HepG2 (cell line): ENCODE results near the gene TATDN2. TPM values are rescaled to one million over a fixed set of nuclear protein-coding genes. Genes with fewer than 3 reads are reported as not detected.

Experiments used
- ATAC-seq: fragments of 200-7000 bp; cut with Tn5 transposase; 3 replicates; pipeline ENCODE4 v1.9.1; 2020; ENCODE audit warnings: mild to moderate bottlenecking, moderate library complexity
- BruUV-seq: library from RNA; stranded (reverse); fragments of 400-500 nt; replicated peaks from 2 replicates; lab custom pipeline; 2021; lab: Mats Ljungman, UMichigan
- CTCF ChIA-PET: fragments of 300-600 bp; formaldehyde crosslinking; extraction: SDS; loops from one replicate; lab custom pipeline; 2021; ENCODE audit warnings: low total read pairs, inconsistent platforms, low intra/inter-chr PET ratio; lab: Yijun Ruan, JAX
- POLR2A ChIA-PET: fragments of 350-600 bp; sonication (Branson Sonifier 250); formaldehyde crosslinking; loops from one replicate; lab custom pipeline; 2020; ENCODE audit warnings: antibody characterized with exemption, inconsistent platforms; lab: Yijun Ruan, JAX
- DNase-seq: peaks from one replicate; pipeline ENCODE4 v3.0.0-alpha.2; 2015; ENCODE audit warnings: low spot score
- FAIRE-seq: peaks from 3 replicates; lab custom pipeline; 2011; peaks lifted over from hg19 to GRCh38; lab: Jason Lieb, UNC
- H2AFZ ChIP-seq: one replicate; pipeline ENCODE4 v1.6.1; 2011; ENCODE audit warnings: low read length, inconsistent platforms
- H3K27ac ChIP-seq: fragments of 300-600 bp; 3 replicates; pipeline ENCODE4 v1.8.0; 2011; ENCODE audit warnings: mixed run types, mild to moderate bottlenecking, mixed read lengths, low read length, inconsistent platforms; ENCODE audit not compliant: insufficient read depth; ENCODE audit errors: extremely low read length
- H3K27me3 ChIP-seq, 2 experiments: fragments of 200-600 bp in 1 of 2; 2 replicates in 1 of 2; 3 replicates in 1 of 2; pipeline versions ENCODE4 v1.6.0 to v1.8.0; 2011; ENCODE audit warnings: low read length in 2 of 2, mild to moderate bottlenecking in 2 of 2, moderate library complexity in 2 of 2, inconsistent platforms in 1 of 2; ENCODE audit not compliant: insufficient read depth in 2 of 2, control insufficient read depth in 1 of 2
- H3K36me3 ChIP-seq, 2 experiments: fragments of 200-600 bp in 1 of 2; replicated peaks in 1 of 2; 2 replicates in 1 of 2; 3 replicates in 1 of 2; pipeline versions ENCODE4 v1.5.1 to v1.8.0; 2011; ENCODE audit warnings: low read length in 2 of 2, inconsistent platforms in 1 of 2; ENCODE audit not compliant: insufficient read depth in 2 of 2, control insufficient read depth in 1 of 2
- H3K4me1 ChIP-seq: 2 replicates; pipeline ENCODE4 v1.5.1; 2012; ENCODE audit warnings: low read length, inconsistent platforms; ENCODE audit not compliant: insufficient read depth
- H3K4me2 ChIP-seq: 2 replicates; pipeline ENCODE4 v1.6.0; 2011; ENCODE audit warnings: low read depth, low read length, inconsistent platforms
- H3K4me3 ChIP-seq, 3 experiments: fragments of 200-600 bp in 1 of 3; sonication (generic), shearing (Covaris generic) in 1 of 3; replicated peaks in 1 of 3; 2 replicates each; pipeline ENCODE4 v1.5.1; 2011 to 2016; ENCODE audit warnings: low read length in 3 of 3, inconsistent platforms in 2 of 3, low read depth in 2 of 3, mild to moderate bottlenecking in 2 of 3, control low read depth in 1 of 3, mixed read lengths in 1 of 3; ENCODE audit not compliant: insufficient read depth in 1 of 3
- H3K79me2 ChIP-seq: one replicate; pipeline ENCODE4 v1.6.1; 2011; ENCODE audit warnings: low read length, inconsistent platforms; ENCODE audit not compliant: insufficient read depth
- H3K9ac ChIP-seq: 2 replicates; pipeline ENCODE4 v1.6.0; 2011; ENCODE audit warnings: mild to moderate bottlenecking, low read depth, low read length, inconsistent platforms; ENCODE audit not compliant: insufficient read depth
- H3K9me3 ChIP-seq: 2 replicates; pipeline ENCODE4 v1.5.1; 2012; ENCODE audit warnings: mild to moderate bottlenecking, low read length
- H4K20me1 ChIP-seq: 2 replicates; pipeline ENCODE4 v1.6.0; 2011; ENCODE audit warnings: inconsistent platforms, mild to moderate bottlenecking, low read length, moderate library complexity; ENCODE audit not compliant: insufficient read depth
- CENPT ChIP-seq: sonication (generic); formaldehyde crosslinking; IDR thresholded peaks from 2 replicates; pipeline ENCODE4 v1.8.0; 2022; ENCODE audit warnings: low read depth, mild to moderate bottlenecking, moderate library complexity, missing genetic modification reagents
- ERF ChIP-seq: IDR thresholded peaks from 2 replicates; pipeline ENCODE4 v1.6.1; 2018; ENCODE audit warnings: missing biosample characterization, missing genetic modification reagents
- FOXJ3 ChIP-seq: sonication (generic); formaldehyde crosslinking; IDR thresholded peaks from 2 replicates; pipeline ENCODE4 v1.4.0; 2020; ENCODE audit warnings: missing genetic modification reagents, mild to moderate bottlenecking, borderline replicate concordance
- GRHL1 ChIP-seq: sonication (generic); formaldehyde crosslinking; conservative IDR thresholded peaks from 2 replicates; pipeline ENCODE4 v1.8.0; 2022; ENCODE audit warnings: missing genetic modification reagents
- GTF3A ChIP-seq: sonication (generic); formaldehyde crosslinking; conservative IDR thresholded peaks from 2 replicates; pipeline ENCODE4 v1.4.0; 2020; ENCODE audit warnings: mild to moderate bottlenecking, missing genetic modification reagents
- HCFC1 ChIP-seq: fragments of 150-350 bp; IDR thresholded peaks from 2 replicates; pipeline ENCODE4 v1.6.1; 2014; ENCODE audit warnings: low read depth, low read length
- MIXL1 ChIP-seq: IDR thresholded peaks from 2 replicates; pipeline ENCODE4 v1.6.1; 2016
- MLXIP ChIP-seq: sonication (generic); formaldehyde crosslinking; IDR thresholded peaks from 2 replicates; pipeline ENCODE4 v1.9.0; 2021; ENCODE audit warnings: missing genetic modification reagents, borderline replicate concordance
- NFE2 ChIP-seq: sonication (generic); formaldehyde crosslinking; IDR thresholded peaks from 2 replicates; pipeline ENCODE4 v1.4.0; 2020; ENCODE audit warnings: missing genetic modification reagents
- NFE2L1 ChIP-seq: sonication (generic); formaldehyde crosslinking; IDR thresholded peaks from 2 replicates; pipeline ENCODE4 v1.4.0; 2020; ENCODE audit warnings: missing genetic modification reagents, mild to moderate bottlenecking, borderline replicate concordance
- RARG ChIP-seq: sonication (generic); formaldehyde crosslinking; IDR thresholded peaks from 2 replicates; pipeline ENCODE4 v1.4.0; 2020; ENCODE audit warnings: low read depth, mild to moderate bottlenecking, missing genetic modification reagents
- REPIN1 ChIP-seq: sonication (generic); formaldehyde crosslinking; IDR thresholded peaks from 2 replicates; pipeline ENCODE4 v1.8.0; 2022; ENCODE audit warnings: missing genetic modification reagents, low read depth, mild to moderate bottlenecking, borderline replicate concordance
- SIN3B ChIP-seq: fragments of 150-350 bp; IDR thresholded peaks from 2 replicates; pipeline ENCODE4 v1.6.1; 2014; ENCODE audit warnings: low read length
- TEAD2 ChIP-seq: sonication (generic); formaldehyde crosslinking; IDR thresholded peaks from 2 replicates; pipeline ENCODE4 v1.9.0; 2021; ENCODE audit warnings: missing genetic modification reagents
- ZNF317 ChIP-seq: sonication (generic); formaldehyde crosslinking; IDR thresholded peaks from 2 replicates; pipeline ENCODE4 v1.5.0; 2020; ENCODE audit warnings: mild to moderate bottlenecking, missing genetic modification reagents
- ZNF34 ChIP-seq: sonication (generic); formaldehyde crosslinking; IDR thresholded peaks from 2 replicates; pipeline ENCODE4 v1.4.0; 2020; ENCODE audit warnings: mild to moderate bottlenecking, missing genetic modification reagents, borderline replicate concordance
- ZNF549 ChIP-seq: sonication (generic); formaldehyde crosslinking; IDR thresholded peaks from 2 replicates; pipeline ENCODE4 v1.5.0; 2020; ENCODE audit warnings: missing genetic modification reagents
- ZNF605 ChIP-seq: sonication (generic); formaldehyde crosslinking; IDR thresholded peaks from 2 replicates; pipeline ENCODE4 v1.8.0; 2022; ENCODE audit warnings: mild to moderate bottlenecking, missing genetic modification reagents
- ZNF674 ChIP-seq: sonication (generic); formaldehyde crosslinking; IDR thresholded peaks from 2 replicates; pipeline ENCODE4 v1.5.0; 2020; ENCODE audit warnings: low read depth, mild to moderate bottlenecking, missing genetic modification reagents
- ZSCAN29 ChIP-seq: sonication (generic); formaldehyde crosslinking; conservative IDR thresholded peaks from 2 replicates; pipeline ENCODE4 v1.4.0; 2020; ENCODE audit warnings: mild to moderate bottlenecking, missing genetic modification reagents
- WGBS: methylation state at CpG from one replicate; pipeline ENCODE4 v1.1.6; 2017; ENCODE audit warnings: low lambda C conversion rate; 5-methylcytosine and 5-hydroxymethylcytosine counted together
- in situ Hi-C: cut with HindIII; loops from 2 replicates; pipeline ENCODE4 v1.10.0; 2017; ENCODE audit warnings: low pct_unique_long_range_greater_than_20kb; ENCODE audit not compliant: extremely low pct_ligation_motif_present
- intact Hi-C: fragments of 100-400 bp; cut with micrococcal nuclease; formaldehyde crosslinking; loops from one replicate; pipeline ENCODE4 v1.10.0; 2022; ENCODE audit not compliant: unreplicated experiment
- polyA plus RNA-seq, 8 experiments: library from polyadenylated mRNA; depleted of rRNA in 3 of 8; stranded (reverse) in 7 of 8; unstranded in 1 of 8; fragments of >200 nt; fragmentation: Illumina TruSeq in 4 of 8; extraction: Trizol in 4 of 8; gene quantifications; 2 replicates each; pipeline versions ENCODE4 v1.2.1 to v1.2.3, GENCODE V29; 2011 to 2016; ENCODE audit warnings: low read depth in 4 of 8, missing spikeins in 1 of 8, mixed read lengths in 1 of 8; ENCODE audit not compliant: insufficient read depth in 1 of 8
- total RNA-seq, 5 experiments: library from RNA; depleted of rRNA; stranded (reverse); fragments of >200 nt; fragmentation: Illumina TruSeq; extraction: Trizol; gene quantifications; 2 replicates each; pipeline ENCODE4 v1.2.3, GENCODE V29; 2016; ENCODE audit warnings: low read depth in 1 of 5
- TF ChIP-seq, protein P1 (sequence below): sonication (generic); formaldehyde crosslinking; IDR thresholded peaks from 2 replicates; pipeline ENCODE4 v1.4.0; 2020; ENCODE audit warnings: missing genetic modification reagents

Gene TATDN2
- total and polyA plus RNA-seq, 2 of the 13 experiments (the other 11 are each of a cell fraction or from before 2014, with no cell fraction given), result 12.1 to 21.9 TPM

- peaks cover 56% of the 10 kb centered on the region for H3K4me1 ChIP-seq
- peak overlapping the region; percentile 89 for H3K9ac ChIP-seq
- peak overlapping the region; percentile 77 to 95 (median 92) for H3K4me3 ChIP-seq
- 0% methylated on average over 3 of the region's 3 CpGs for WGBS
- DNase-seq, result peak; percentile 67
- ChIA-PET POLR2A (interaction anchor here (0.5 to 2.3 kb wide), 12 partner anchors 14 to 534 kb away, joined by 3 to 9 read pairs (median 5); partner anchors contain the start of gene GHRL), CTCF (no interaction called here)
- BruUV-seq, result no TSS peak
- H3K36me3 ChIP-seq, result peaks cover 13 to 34% of the 10 kb centered on the region in 2 experiments
- peaks cover 14% of the 10 kb centered on the region for H3K9me3 ChIP-seq
- in situ Hi-C loops, result no loop called here
- peaks cover 16% of the 10 kb centered on the region for H4K20me1 ChIP-seq
- FAIRE-seq, result no peak
- no peak; the same call in 2 of the 3 replicates for ATAC-seq
- peaks cover 55% of the 10 kb centered on the region for H3K79me2 ChIP-seq
- no peaks in the 10 kb centered on the region; a peak in 1 of 5 replicates for H3K27me3 ChIP-seq
- H3K4me2 ChIP-seq, result peak overlapping the region; percentile 98
- intact Hi-C loops, result no loop called here
- peak overlapping the region; percentile 86 for H3K27ac ChIP-seq
- no peak overlapping the region for H2AFZ ChIP-seq
- no peak for TF ChIP-seq SIN3B
- no peak for TF ChIP-seq NFE2
- TF ChIP-seq RARG (CRISPR knock-in tag), result no peak
- no peak for TF ChIP-seq TEAD2 (CRISPR knock-in tag)
- no peak for TF ChIP-seq FOXJ3 (CRISPR knock-in tag)
- TF ChIP-seq ERF (CRISPR knock-in tag), result no peak
- no peak for TF ChIP-seq ZNF549 (CRISPR knock-in tag)
- no peak for TF ChIP-seq MLXIP (CRISPR knock-in tag)
- TF ChIP-seq ZNF605 (CRISPR knock-in tag), result no peak
- no peak for TF ChIP-seq NFE2L1 (CRISPR knock-in tag)
- TF ChIP-seq ZNF34, result no peak
- TF ChIP-seq, protein P1, sequence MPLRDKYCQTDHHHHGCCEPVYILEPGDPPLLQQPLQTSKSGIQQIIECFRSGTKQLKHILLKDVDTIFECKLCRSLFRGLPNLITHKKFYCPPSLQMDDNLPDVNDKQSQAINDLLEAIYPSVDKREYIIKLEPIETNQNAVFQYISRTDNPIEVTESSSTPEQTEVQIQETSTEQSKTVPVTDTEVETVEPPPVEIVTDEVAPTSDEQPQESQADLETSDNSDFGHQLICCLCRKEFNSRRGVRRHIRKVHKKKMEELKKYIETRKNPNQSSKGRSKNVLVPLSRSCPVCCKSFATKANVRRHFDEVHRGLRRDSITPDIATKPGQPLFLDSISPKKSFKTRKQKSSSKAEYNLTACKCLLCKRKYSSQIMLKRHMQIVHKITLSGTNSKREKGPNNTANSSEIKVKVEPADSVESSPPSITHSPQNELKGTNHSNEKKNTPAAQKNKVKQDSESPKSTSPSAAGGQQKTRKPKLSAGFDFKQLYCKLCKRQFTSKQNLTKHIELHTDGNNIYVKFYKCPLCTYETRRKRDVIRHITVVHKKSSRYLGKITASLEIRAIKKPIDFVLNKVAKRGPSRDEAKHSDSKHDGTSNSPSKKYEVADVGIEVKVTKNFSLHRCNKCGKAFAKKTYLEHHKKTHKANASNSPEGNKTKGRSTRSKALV (CRISPR knock-in tag), result no peak
- no peak for TF ChIP-seq GTF3A (CRISPR knock-in tag)
- no peak for TF ChIP-seq MIXL1 (CRISPR knock-in tag)
- no peak for TF ChIP-seq ZNF674 (CRISPR knock-in tag)
- no peak for TF ChIP-seq GRHL1
- TF ChIP-seq HCFC1, result no peak
- TF ChIP-seq ZSCAN29 (CRISPR knock-in tag), result 0 out of 2 replicates have a peak, but pooled peaks have one; percentile 1
- 0 out of 2 replicates have a peak, but pooled peaks have one; percentile 7 for TF ChIP-seq REPIN1 (CRISPR knock-in tag)
- TF ChIP-seq ZNF317 (CRISPR knock-in tag), result no peak
- TF ChIP-seq CENPT (CRISPR knock-in tag), result no peak
These were observed 1.6 kb downstream of the TATDN2 start for GRCh38 chr3:10249833-10250232.
